Astrocyte of the cerebellum (primary cell): ENCODE data around the gene COL9A1.

ENCODE experiments used
- DNase-seq: peaks from one replicate; pipeline ENCODE4 v3.0.0-alpha.2; 2011; ENCODE audit warnings: low read depth
- H3K4me3 ChIP-seq: 2 replicates; pipeline ENCODE4 v1.5.1; 2011; ENCODE audit warnings: mild to moderate bottlenecking, low read depth, low read length, moderate library complexity
- CTCF ChIP-seq: IDR thresholded peaks from 2 replicates; pipeline ENCODE4 v1.5.1; 2012; ENCODE audit warnings: low read length, low read depth, moderate library complexity, mild to moderate bottlenecking; ENCODE audit errors: missing control alignments
- in situ Hi-C: cut with HindIII; loops from 2 replicates; pipeline ENCODE4 v1.10.0; 2017; ENCODE audit warnings: low sequenced_read_pairs

COL9A1 gene

GRCh38 chr6:70225055-70225454, 77.8 kb downstream of the COL9A1 start:
- H3K4me3 ChIP-seq = no peak overlapping the region
- no peak for TF ChIP-seq CTCF
- no peak for DNase-seq
- in situ Hi-C loops = no loop called here

GRCh38 chr6:70222439-70222749, 80.5 kb downstream of the COL9A1 start:
- no peak for DNase-seq
- no peak for TF ChIP-seq CTCF
- no peak overlapping the region for H3K4me3 ChIP-seq
- in situ Hi-C loops = no loop called here

- DNase-seq = no peak
- no peak overlapping the region for H3K4me3 ChIP-seq
- in situ Hi-C loops = no loop called here
- TF ChIP-seq CTCF = no peak
Measured at GRCh38 chr6:70221715-70222438, 81.0 kb downstream of the COL9A1 start.

- in situ Hi-C loops = no loop called here
- H3K4me3 ChIP-seq = no peak overlapping the region
- TF ChIP-seq CTCF = peak; percentile 69
- DNase-seq = peak; percentile 12
Measured at GRCh38 chr6:70221025-70221714, 81.7 kb downstream of the COL9A1 start.

GRCh38 chr6:70219943-70220613, 82.8 kb downstream of the COL9A1 start:
- TF ChIP-seq CTCF = no peak
- DNase-seq = no peak
- no peak overlapping the region for H3K4me3 ChIP-seq
- in situ Hi-C loops = no loop called here

GRCh38 chr6:70216767-70217166, 86.1 kb downstream of the COL9A1 start:
- in situ Hi-C loops = no loop called here
- no peak overlapping the region for H3K4me3 ChIP-seq
- TF ChIP-seq CTCF = no peak
- DNase-seq = no peak
